IPS DF 19.7 (cell line): ENCODE measurements around the gene FMNL2.

Experiments used
- DNase-seq: peaks from one replicate; pipeline ENCODE4 v3.0.0-alpha.2; 2013; ENCODE audit warnings: low read depth, low spot score

The FMNL2 gene

GRCh38 chr2:152646264-152646663 lies 311.3 kb downstream of the FMNL2 start:
- DNase-seq: no peak

GRCh38 chr2:152646775-152647174 lies 311.8 kb downstream of the FMNL2 start:
- no peak for DNase-seq

GRCh38 chr2:152647552-152647951 lies 312.6 kb downstream of the FMNL2 start:
- no peak for DNase-seq

GRCh38 chr2:152648336-152648735 lies 313.4 kb downstream of the FMNL2 start:
- DNase-seq: peak; percentile 9

- DNase-seq: no peak
Measured at GRCh38 chr2:152649997-152650396, 315.0 kb downstream of the FMNL2 start.

- DNase-seq: no peak
Measured at GRCh38 chr2:152650768-152651371, 315.9 kb downstream of the FMNL2 start.

- no peak for DNase-seq
Measured at GRCh38 chr2:152651834-152652233, 316.9 kb downstream of the FMNL2 start.

- no peak for DNase-seq
Measured at GRCh38 chr2:152655880-152656279, 320.9 kb downstream of the FMNL2 start.

GRCh38 chr2:152657043-152657442 lies 322.1 kb downstream of the FMNL2 start:
- no peak for DNase-seq

GRCh38 chr2:152658221-152658620 lies 323.2 kb downstream of the FMNL2 start:
- DNase-seq: no peak

- no peak for DNase-seq
Measured at GRCh38 chr2:152661076-152661475, 326.1 kb downstream of the FMNL2 start.

GRCh38 chr2:152664725-152665124 lies 329.8 kb downstream of the FMNL2 start:
- no peak for DNase-seq

- no peak for DNase-seq
Measured at GRCh38 chr2:152674334-152674733, 339.4 kb downstream of the FMNL2 start.

- DNase-seq: no peak
Measured at GRCh38 chr2:152676461-152676860, 341.5 kb downstream of the FMNL2 start.

GRCh38 chr2:152678808-152679207 lies 343.8 kb downstream of the FMNL2 start:
- DNase-seq: no peak

- DNase-seq: no peak
Measured at GRCh38 chr2:152682663-152683062, 347.7 kb downstream of the FMNL2 start.

GRCh38 chr2:152683400-152683799 lies 348.4 kb downstream of the FMNL2 start:
- no peak for DNase-seq

- no peak for DNase-seq
Measured at GRCh38 chr2:152686321-152686720, 351.3 kb downstream of the FMNL2 start.

GRCh38 chr2:152693033-152693432 lies 358.1 kb downstream of the FMNL2 start:
- DNase-seq: no peak

GRCh38 chr2:152694161-152694661 lies 359.2 kb downstream of the FMNL2 start:
- no peak for DNase-seq

GRCh38 chr2:152695763-152696162 lies 360.8 kb downstream of the FMNL2 start:
- DNase-seq: no peak

GRCh38 chr2:152696476-152696875 lies 361.5 kb downstream of the FMNL2 start:
- no peak for DNase-seq
